Dermis microvascular lymphatic vessel endothelial cell (primary cell): ENCODE measurements around the gene NGLY1. TPM values are rescaled to one million over a fixed set of nuclear protein-coding genes. Genes with fewer than 3 reads are reported as not detected.

Experiments
- DNase-seq, 2 donors: peaks; one replicate each; pipeline versions ENCODE4 v3.0.0 to v3.0.0-alpha.2; 2010; ENCODE audit warnings: low read depth in 2 of 2
- total RNA-seq: library from RNA; depleted of rRNA; stranded (reverse); fragments of >200 nt; gene quantifications from 2 replicates; pipeline ENCODE4 v1.2.1, GENCODE V29; 2014

Gene NGLY1
- total RNA-seq: 22.3 and 26.6 TPM in 2 replicates

- DNase-seq: peak; percentile 54 to 84
Observed at GRCh38 chr3:25782938-25783660, at the start of gene NGLY1. Gene NGLY1, minus strand, starts transcription at chr3:25783443. Its CDS starts 53 bp downstream, at chr3:25783390.

GRCh38 chr3:25831578-25831977, 48.3 kb upstream of the NGLY1 start:
- DNase-seq: peak in 1 of 2 donors; percentile 26

- no peak for DNase-seq
Observed at GRCh38 chr3:25830373-25831280, 47.4 kb upstream of the NGLY1 start.

GRCh38 chr3:25826510-25826909, 43.3 kb upstream of the NGLY1 start:
- DNase-seq: no peak

- no peak for DNase-seq
Observed at GRCh38 chr3:25823314-25823713, 40.1 kb upstream of the NGLY1 start.

- no peak for DNase-seq
Observed at GRCh38 chr3:25821746-25822573, 38.7 kb upstream of the NGLY1 start.

GRCh38 chr3:25820816-25821486, 37.7 kb upstream of the NGLY1 start:
- DNase-seq: no peak

GRCh38 chr3:25820366-25820765, 37.1 kb upstream of the NGLY1 start:
- DNase-seq: peak; percentile 30 to 52

GRCh38 chr3:25818335-25818734, 35.1 kb upstream of the NGLY1 start:
- DNase-seq: no peak

GRCh38 chr3:25817638-25818037, 34.4 kb upstream of the NGLY1 start:
- no peak for DNase-seq

- no peak for DNase-seq
Observed at GRCh38 chr3:25817107-25817506, 33.9 kb upstream of the NGLY1 start.

- DNase-seq: no peak
Observed at GRCh38 chr3:25812644-25813043, 29.4 kb upstream of the NGLY1 start.

- no peak for DNase-seq
Observed at GRCh38 chr3:25804676-25805075, 21.4 kb upstream of the NGLY1 start.

- no peak for DNase-seq
Observed at GRCh38 chr3:25803833-25804232, 20.6 kb upstream of the NGLY1 start.

- no peak for DNase-seq
Observed at GRCh38 chr3:25801786-25802185, 18.5 kb upstream of the NGLY1 start.

- peak; percentile 83 to 95 for DNase-seq
Observed at GRCh38 chr3:25789596-25790556, 6.6 kb upstream of the NGLY1 start, which contains the start of gene OXSM. Gene OXSM, plus strand, starts transcription at chr3:25790090. Its CDS starts 931 bp downstream, at chr3:25791021.

- DNase-seq: no peak
Observed at GRCh38 chr3:25789209-25789595, 6.0 kb upstream of the NGLY1 start.

- no peak for DNase-seq
Observed at GRCh38 chr3:25787689-25788088, 4.4 kb upstream of the NGLY1 start.

GRCh38 chr3:25785826-25786225, 2.6 kb upstream of the NGLY1 start:
- DNase-seq: no peak

GRCh38 chr3:25784971-25785370, 1.7 kb upstream of the NGLY1 start:
- no peak for DNase-seq
